ENCODE data around the gene FBXO39.

The FBXO39 gene

GRCh38 chr17:6823011-6823442 lies 47.0 kb downstream of the FBXO39 start:
- no peak overlapping the region for H3K4me3 ChIP-seq (replicated peaks; ENCODE audit: low read depth, low read length)
- TF ChIP-seq, protein P1, sequence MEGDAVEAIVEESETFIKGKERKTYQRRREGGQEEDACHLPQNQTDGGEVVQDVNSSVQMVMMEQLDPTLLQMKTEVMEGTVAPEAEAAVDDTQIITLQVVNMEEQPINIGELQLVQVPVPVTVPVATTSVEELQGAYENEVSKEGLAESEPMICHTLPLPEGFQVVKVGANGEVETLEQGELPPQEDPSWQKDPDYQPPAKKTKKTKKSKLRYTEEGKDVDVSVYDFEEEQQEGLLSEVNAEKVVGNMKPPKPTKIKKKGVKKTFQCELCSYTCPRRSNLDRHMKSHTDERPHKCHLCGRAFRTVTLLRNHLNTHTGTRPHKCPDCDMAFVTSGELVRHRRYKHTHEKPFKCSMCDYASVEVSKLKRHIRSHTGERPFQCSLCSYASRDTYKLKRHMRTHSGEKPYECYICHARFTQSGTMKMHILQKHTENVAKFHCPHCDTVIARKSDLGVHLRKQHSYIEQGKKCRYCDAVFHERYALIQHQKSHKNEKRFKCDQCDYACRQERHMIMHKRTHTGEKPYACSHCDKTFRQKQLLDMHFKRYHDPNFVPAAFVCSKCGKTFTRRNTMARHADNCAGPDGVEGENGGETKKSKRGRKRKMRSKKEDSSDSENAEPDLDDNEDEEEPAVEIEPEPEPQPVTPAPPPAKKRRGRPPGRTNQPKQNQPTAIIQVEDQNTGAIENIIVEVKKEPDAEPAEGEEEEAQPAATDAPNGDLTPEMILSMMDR (IDR thresholded peaks at IDR 0.05; ENCODE audit: low read depth, low read length, missing control alignments) = no peak
- DNase-seq (ENCODE audit: extremely low read depth, low read depth) = no peak

- H3K4me3 ChIP-seq (replicated peaks; ENCODE audit: low read depth, low read length) = no peak overlapping the region
- DNase-seq (ENCODE audit: extremely low read depth, low read depth) = no peak
- TF ChIP-seq, protein P1 (IDR thresholded peaks at IDR 0.05; ENCODE audit: low read depth, low read length, missing control alignments) = no peak
These were observed 54.5 kb downstream of the FBXO39 start for GRCh38 chr17:6830383-6830986.

DNA sequence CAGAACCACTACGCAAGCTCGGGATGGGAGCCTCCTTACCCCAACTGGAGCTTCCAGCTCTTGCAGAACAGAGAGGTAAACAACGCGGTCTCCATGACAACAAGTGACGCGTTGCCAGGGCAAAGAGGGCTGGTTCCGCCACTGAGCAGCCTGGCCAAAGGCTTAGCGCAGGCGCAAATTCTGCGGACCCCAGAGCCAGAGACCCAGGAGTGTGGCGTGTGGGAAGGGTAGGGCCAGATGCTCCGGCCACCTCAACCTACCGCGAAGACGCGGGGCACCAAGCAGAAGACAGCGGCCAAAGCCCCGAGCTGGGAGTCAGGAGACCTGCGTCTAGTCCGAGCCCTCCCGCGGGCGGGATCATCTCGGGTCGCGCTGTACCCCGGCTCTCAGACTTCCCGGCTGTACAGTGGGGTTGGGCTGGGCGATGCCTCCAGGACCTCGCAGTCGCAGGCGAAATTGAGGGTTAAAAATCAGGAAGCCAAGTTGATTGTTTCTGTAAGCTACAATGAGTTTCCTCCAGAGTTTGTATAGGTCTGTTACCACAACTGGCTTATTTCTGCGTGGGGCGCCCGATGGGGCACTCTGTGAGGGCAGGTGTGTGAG lies 55.7 kb downstream of the FBXO39 start, which contains the start of gene TEKT1:
Gene TEKT1 (minus strand): TSS at position 69 of the 603 bp plus-strand sequence. CDS start 1,353 bp downstream, outside the sequence.
- peak; percentile 26 for DNase-seq (ENCODE audit: extremely low read depth, low read depth)
- H3K4me3 ChIP-seq (replicated peaks; ENCODE audit: low read depth, low read length) = no peak within 1 kb of the TSS
- TF ChIP-seq, protein P1 (IDR thresholded peaks at IDR 0.05; ENCODE audit: low read depth, low read length, missing control alignments) = no peak

All from HFF-Myc (cell line).